AG09309 (cell line): Measurements from ENCODE around the gene PPP1R11.

Experiments used
- DNase-seq: peaks from one replicate; pipeline ENCODE4 v3.0.0-alpha.2; 2010; ENCODE audit warnings: low read depth
- H3K4me3 ChIP-seq: 2 replicates; pipeline ENCODE4 v1.5.1; 2011; ENCODE audit warnings: mild to moderate bottlenecking, low read depth, low read length, moderate library complexity; ENCODE audit not compliant: control insufficient read depth
- CTCF ChIP-seq: IDR thresholded peaks from 2 replicates; pipeline ENCODE4 v1.5.1; 2011; ENCODE audit warnings: mild to moderate bottlenecking, low read depth, low read length, inconsistent platforms; ENCODE audit not compliant: insufficient read depth, control insufficient read depth; ENCODE audit errors: missing control alignments

PPP1R11 gene

GRCh38 chr6:30092852-30093543 is 26.0 kb downstream of the PPP1R11 start:
- no peak for DNase-seq
- no peak for TF ChIP-seq CTCF
- no peak overlapping the region for H3K4me3 ChIP-seq

- no peak for DNase-seq
- H3K4me3 ChIP-seq = no peak overlapping the region
- no peak for TF ChIP-seq CTCF
Measured at GRCh38 chr6:30093951-30094661, 27.1 kb downstream of the PPP1R11 start.

- TF ChIP-seq CTCF = no peak
- no peak overlapping the region for H3K4me3 ChIP-seq
- no peak for DNase-seq
Measured at GRCh38 chr6:30096829-30097228, 29.8 kb downstream of the PPP1R11 start.

GRCh38 chr6:30097902-30098768 is 31.1 kb downstream of the PPP1R11 start:
- no peak for DNase-seq
- no peak for TF ChIP-seq CTCF
- no peak overlapping the region for H3K4me3 ChIP-seq

- TF ChIP-seq CTCF = no peak
- DNase-seq = no peak
- no peak overlapping the region for H3K4me3 ChIP-seq
Measured at GRCh38 chr6:30100154-30100553, 33.2 kb downstream of the PPP1R11 start.

GRCh38 chr6:30100585-30101443 is 33.8 kb downstream of the PPP1R11 start:
- DNase-seq = no peak
- peak overlapping the region; percentile 24 for H3K4me3 ChIP-seq
- TF ChIP-seq CTCF = no peak
